GM21576 (cell line): ENCODE data around the gene KMT2D.

Experiments
- ATAC-seq: cut with Tn5 transposase; IDR thresholded peaks from one replicate; pipeline ENCODE4 v1.9.1; 2021; ENCODE audit warnings: mild to moderate bottlenecking, moderate library complexity; ENCODE audit not compliant: unreplicated experiment

The KMT2D gene

DNA sequence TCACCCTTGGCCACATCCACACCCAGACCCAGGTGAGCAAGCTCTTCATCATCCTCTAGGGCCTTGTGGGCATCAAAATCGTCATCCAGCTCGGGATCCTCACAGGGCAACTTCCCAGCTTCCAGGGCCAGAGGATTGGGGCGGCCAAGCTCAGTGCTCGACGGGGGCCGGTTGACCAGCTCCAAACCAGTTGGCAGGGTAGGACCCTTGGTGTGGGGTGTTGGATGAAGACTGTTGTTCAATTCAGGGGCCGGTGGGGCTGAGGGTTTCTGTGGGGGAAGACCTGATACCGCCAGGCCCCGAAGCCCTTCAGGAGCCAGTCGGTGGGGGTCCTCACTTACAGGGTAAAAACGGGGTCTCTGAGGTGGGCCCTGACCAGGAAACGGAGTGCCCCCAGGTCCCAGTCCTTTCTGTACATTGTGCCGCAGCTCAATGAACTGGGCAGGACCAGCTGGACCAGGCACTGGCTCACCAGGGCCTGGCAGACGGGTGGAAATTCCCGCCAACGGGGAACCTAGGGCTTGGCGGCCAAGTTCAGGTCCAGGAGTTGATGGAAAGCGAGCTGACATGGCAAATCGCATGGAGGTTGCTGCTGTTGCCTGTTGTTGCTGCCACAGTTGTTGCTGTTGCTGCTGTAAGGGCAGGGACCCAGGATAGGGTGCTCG lies 22.2 kb downstream of the KMT2D start:
- ATAC-seq = no peak

- no peak for ATAC-seq
These were observed 22.7 kb downstream of the KMT2D start for GRCh38 chr12:49037947-49038237.

DNA sequence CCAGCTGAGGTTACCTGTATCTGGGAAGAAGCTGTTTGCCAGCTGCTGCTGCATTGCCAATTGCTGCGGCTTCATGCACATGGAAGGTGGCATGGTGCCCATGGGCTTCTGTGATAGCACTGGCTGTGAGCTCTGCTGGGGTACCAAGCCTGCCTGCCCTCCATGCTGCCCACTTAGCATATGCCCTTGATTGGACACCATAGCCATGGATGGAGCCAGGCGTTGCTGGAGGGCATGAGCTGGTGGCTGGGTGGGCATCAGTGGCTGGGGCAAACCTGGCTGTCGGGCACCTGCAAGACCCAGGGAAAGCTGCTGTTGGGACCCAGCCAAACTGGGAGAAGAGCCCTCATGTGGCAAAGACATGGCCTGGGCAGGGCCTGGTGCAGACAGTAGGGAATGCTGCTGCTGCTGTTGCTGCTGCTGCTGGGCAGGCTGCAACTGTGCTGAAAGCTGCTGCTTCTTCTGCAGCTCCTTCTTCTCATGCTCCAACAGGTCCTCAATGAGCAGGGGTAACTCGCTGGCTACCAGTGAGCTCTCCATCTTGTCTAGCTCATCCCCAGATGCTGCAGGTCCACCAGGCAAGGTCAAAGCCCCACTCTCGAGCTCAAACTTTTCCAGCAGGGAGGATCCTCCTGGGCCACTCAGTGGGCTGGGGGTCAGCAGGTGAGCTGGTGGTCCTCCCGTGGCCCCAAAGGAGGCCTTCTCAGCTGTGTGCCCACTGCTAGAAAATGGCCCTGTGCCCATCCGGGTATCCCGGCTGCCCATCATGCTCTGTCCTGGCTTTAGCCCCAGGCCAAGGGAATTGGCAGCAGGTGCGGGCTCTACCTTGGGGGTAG lies 23.3 kb downstream of the KMT2D start:
- no peak for ATAC-seq

DNA sequence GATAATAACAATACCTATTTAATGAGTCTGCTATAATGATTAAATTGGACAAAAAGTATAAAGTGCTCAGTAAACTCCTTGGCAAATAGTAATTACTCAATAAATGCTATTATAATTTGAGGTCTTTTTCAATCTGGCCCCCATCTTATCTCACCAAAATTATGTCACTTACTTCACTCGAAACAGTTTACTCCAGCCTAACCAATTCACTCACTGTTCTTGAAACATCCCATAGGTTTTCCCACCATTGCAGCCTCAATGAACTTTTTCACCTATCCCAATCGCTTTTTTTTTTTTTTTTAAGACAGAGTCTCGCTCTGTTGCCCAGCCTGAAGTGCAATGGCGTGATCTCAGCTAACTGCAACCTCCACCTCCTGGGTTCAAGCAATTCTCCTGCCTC lies 24.6 kb downstream of the KMT2D start:
- ATAC-seq = no peak

GRCh38 chr12:49034286-49034622 lies 26.3 kb downstream of the KMT2D start:
- no peak for ATAC-seq

DNA sequence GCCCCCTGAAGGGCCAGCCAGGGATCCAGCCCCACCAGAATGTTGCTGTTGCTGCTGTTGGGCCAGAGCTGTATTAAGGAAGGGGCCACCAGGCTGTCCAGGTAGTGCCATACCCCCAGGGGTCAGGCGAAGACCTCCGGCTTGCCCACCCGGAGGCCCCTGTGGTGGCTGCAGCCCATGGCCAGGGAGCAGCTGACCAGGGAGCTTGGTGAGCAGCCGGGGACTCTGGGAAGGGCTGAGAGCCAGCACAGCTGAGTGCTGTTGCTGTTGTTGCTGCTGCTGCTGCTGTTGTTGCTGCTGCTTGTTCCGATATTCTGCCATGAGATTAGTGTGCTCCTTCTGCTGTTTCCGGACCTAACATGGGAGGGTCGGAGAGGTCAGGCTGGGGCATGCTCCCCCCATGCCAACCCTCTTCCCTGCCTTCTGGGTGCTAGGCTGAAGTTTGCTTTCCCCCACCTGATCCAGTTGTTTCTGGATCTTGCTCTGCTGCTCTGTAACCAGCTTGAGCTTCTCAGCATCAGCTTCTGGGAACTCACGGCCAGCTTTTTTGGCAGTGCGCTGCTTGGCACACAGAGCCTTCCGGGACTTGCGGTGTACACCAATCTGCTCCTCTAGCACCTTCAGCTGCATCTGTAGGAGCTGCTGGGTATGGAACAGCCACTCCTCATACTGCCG lies 26.8 kb downstream of the KMT2D start:
- ATAC-seq = no peak

DNA sequence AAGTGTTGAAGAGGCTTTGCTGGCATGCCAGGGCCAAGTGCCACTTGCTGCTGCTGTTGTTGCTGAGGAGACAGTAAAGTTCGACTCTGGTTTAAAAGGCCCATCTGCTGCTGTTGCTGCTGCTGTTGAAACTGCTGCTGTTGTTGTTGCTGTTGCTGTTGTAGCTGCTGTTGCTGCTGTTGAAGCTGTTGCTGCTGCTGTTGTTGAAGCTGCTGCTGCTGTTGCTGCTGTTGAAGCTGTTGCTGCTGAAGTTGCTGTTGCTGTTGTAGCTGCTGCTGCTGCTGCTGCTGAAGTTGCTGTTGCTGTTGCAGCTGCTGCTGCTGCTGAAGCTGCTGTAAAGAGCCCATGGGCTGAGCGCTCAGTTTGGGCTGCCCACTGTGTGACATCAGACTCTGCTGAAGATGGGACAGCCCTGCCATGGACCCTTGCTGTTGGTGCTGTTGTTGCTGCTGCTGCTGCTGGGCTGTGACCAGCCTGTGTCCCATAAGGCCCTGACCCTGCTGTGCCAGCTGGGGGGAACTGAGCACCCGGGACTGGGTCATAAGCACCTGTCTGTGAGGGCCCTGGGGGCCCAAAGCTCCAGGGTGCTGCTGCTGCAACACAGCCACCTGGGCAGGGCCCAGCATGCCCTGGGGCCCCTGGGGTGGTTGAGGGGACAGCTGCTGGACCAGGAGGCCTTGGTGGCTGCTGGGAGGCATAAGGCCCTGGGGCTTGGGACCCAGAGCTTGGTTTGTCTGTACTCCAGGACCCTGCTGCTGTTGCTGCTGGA lies 27.7 kb downstream of the KMT2D start:
- ATAC-seq = no peak

- ATAC-seq = no peak
These were observed 28.3 kb downstream of the KMT2D start for GRCh38 chr12:49032276-49032675.

GRCh38 chr12:49031573-49032161 lies 28.9 kb downstream of the KMT2D start:
- no peak for ATAC-seq

DNA sequence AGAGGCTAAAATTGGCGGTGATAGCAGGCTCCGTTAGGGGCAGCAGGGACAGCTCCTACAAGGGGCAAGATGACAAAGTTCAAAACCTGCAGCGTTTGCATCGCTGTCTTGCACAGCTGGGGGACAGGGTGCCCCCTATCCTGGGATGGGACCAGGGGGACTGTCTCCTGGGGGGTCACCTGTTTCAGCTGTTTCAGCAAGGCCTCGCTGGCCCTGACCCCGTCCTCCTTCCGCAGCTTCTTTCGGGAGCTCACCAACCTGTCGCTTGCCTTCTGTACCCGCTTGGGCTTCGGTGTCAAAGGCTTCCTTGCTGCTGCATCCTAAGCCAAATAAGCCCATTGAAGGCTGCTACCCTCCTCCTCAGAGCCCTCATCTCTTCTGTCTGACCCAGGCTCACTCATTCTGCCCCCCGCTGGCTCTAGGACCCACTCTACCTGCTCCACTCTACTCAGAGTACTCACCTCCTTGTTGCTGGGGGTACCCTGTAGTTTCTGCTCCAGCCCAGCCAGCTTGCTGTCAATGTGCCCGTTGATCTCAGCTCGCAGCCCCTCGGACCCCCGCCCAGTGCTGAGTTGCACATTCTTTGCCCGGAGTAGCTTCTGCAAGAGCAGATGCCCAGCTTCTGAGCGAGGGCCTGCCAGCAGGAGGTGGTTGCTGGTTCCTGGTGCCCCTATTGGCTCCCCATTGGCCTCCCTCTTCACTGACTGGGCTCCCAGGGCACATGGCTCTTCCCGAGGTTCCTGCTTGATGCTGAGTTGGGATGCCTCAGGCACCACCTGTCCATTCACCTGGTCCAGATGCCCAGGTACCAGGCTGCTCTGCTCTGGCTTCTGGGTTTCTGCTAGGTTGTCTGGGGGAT lies 29.7 kb downstream of the KMT2D start:
- no peak for ATAC-seq

GRCh38 chr12:49030119-49030518 lies 30.5 kb downstream of the KMT2D start:
- no peak for ATAC-seq

GRCh38 chr12:49028666-49029275 lies 31.8 kb downstream of the KMT2D start:
- no peak for ATAC-seq

- ATAC-seq = no peak
These were observed 32.6 kb downstream of the KMT2D start for GRCh38 chr12:49027846-49028555.

DNA sequence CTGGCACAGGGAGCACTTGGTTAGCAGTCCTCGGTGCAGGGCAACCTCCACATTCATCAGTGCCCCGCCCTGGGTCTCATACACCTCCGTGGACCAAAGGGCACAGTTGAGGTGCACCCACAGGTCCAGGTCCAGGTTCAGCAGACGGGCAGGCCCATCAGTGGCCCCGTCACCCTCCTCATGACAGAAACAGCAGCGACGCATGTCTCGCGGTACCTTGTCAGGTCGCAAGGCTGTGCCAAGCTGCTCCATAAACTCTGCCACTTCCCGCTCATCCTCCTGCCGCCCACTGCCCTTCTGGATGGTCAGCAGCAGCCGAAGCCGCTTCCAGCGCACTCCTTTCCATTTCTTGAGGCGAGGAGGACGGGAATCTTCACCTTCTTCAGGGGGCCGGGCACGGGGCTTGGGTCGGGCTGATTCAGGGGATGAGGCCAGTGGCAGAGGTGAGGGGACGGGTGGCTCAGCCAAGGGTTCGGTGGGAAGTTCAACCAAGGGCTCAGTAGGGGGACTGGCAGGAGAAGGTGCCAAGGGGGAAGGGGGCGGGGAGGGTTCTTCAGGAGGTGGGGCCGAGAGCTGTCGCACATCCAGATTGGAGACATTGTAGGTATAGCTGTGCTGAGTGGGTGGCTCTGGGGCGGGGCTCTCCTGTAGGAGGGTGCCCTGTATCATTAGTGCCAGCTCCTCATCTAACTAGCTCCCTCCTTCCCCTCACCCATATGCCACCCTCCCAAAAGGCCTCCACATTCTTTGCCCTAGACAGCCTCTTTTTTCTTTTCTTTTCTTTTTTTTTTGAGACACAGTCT lies 33.7 kb downstream of the KMT2D start:
- no peak for ATAC-seq

- no peak for ATAC-seq
These were observed 34.5 kb downstream of the KMT2D start for GRCh38 chr12:49026101-49026500.

DNA sequence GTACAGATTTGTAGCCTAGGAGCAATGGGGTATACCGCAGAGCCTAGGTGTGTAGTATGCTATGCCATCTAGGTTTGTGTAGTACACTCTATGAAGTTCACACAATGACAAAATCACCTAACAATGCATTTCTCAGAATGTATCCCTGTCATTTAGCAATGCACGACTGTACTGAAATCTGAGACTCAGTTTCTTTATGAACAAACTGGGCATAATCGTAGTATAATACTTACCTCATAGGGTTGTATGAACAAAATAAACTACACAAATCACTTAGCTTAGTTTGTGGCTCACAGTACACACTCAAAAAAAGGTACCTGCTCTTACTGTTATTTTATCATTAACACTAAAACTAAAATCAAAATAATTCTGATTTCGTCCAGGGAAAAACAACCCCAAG lies 35.1 kb downstream of the KMT2D start:
- no peak for ATAC-seq

DNA sequence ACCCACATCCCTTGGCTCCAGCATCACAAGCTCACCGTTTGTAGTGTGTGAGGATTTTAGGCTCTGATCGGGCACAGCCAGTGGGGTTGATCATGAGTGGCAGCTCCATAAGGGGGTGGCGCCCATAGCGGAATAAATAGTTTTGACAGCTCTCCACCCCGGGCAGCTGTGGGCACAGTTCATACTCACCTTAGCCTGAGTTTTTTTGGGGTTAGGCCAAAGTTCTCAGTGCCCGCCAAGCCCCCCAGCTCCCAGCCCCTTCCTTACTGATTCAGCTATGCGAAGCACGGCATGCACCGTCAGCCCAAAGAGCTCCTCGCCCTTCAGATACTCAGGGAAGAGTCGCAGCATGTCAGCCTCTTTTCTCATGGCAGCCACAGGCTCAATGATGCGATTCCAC lies 36.1 kb downstream of the KMT2D start:
- ATAC-seq = no peak

- ATAC-seq = no peak
These were observed 36.8 kb downstream of the KMT2D start for GRCh38 chr12:49023812-49024211.
